ENCODE results near the gene CST5.

Gene CST5

DNA sequence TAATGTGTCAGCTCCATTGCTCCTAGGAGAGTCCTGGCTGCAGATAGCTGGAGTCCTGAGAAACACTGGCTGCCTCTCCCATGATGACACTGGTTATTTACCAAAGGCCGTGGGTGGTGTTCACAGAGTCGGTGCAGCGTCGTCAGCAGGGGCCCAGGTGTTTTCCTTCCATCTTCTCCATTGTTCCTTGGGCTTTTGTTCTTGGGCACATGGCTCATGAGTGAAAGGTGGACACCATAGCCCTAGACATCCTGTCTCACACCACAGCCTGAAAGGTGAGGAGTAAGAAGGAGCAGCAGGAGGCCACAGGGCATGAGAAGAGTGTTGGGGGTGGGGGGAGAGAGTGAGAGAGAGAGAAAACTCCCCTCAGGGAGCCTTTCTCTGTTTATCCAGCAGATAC is 9.1 kb downstream of the CST5 start:
- CTCF ChIA-PET: no interaction called here
- TF ChIP-seq WT1 (tag by site-specific recombination; IDR thresholded peaks at IDR 0.05) (no peak), ZNF610 (tag by site-specific recombination; IDR thresholded peaks at IDR 0.05; ENCODE audit: borderline replicate concordance) (no peak), ZNF558 (tag by site-specific recombination; IDR thresholded peaks at IDR 0.05) (no peak), ZNF211 (tag by site-specific recombination; IDR thresholded peaks at IDR 0.05; ENCODE audit: low read depth) (no peak), ZFP37 (tag by site-specific recombination; IDR thresholded peaks at IDR 0.05) (no peak), ZNF768 (tag by site-specific recombination; IDR thresholded peaks at IDR 0.05) (no peak), ZNF521 (tag by site-specific recombination; IDR thresholded peaks at IDR 0.05) (no peak), YY1 (tag by site-specific recombination; IDR thresholded peaks at IDR 0.05) (no peak), ZNF138 (tag by site-specific recombination; IDR thresholded peaks at IDR 0.05; ENCODE audit: borderline replicate concordance) (no peak), ZNF548 (tag by site-specific recombination; IDR thresholded peaks at IDR 0.05) (no peak)
- TF ChIP-seq, protein P1, sequence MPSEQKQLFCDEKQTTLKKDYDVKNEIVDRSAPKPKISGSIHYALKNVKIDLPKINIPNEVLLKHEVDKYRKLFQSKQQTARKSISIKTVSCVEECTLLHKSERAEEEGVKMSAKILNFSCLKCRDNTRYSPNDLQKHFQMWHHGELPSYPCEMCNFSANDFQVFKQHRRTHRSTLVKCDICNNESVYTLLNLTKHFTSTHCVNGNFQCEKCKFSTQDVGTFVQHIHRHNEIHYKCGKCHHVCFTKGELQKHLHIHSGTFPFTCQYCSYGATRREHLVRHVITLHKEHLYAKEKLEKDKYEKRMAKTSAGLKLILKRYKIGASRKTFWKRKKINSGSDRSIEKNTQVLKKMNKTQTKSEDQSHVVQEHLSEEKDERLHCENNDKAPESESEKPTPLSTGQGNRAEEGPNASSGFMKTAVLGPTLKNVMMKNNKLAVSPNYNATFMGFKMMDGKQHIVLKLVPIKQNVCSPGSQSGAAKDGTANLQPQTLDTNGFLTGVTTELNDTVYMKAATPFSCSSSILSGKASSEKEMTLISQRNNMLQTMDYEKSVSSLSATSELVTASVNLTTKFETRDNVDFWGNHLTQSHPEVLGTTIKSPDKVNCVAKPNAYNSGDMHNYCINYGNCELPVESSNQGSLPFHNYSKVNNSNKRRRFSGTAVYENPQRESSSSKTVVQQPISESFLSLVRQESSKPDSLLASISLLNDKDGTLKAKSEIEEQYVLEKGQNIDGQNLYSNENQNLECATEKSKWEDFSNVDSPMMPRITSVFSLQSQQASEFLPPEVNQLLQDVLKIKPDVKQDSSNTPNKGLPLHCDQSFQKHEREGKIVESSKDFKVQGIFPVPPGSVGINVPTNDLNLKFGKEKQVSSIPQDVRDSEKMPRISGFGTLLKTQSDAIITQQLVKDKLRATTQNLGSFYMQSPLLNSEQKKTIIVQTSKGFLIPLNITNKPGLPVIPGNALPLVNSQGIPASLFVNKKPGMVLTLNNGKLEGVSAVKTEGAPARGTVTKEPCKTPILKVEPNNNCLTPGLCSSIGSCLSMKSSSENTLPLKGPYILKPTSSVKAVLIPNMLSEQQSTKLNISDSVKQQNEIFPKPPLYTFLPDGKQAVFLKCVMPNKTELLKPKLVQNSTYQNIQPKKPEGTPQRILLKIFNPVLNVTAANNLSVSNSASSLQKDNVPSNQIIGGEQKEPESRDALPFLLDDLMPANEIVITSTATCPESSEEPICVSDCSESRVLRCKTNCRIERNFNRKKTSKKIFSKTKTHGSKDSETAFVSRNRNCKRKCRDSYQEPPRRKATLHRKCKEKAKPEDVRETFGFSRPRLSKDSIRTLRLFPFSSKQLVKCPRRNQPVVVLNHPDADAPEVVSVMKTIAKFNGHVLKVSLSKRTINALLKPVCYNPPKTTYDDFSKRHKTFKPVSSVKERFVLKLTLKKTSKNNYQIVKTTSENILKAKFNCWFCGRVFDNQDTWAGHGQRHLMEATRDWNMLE (tag by site-specific recombination; conservative IDR thresholded peaks at IDR 0.05; ENCODE audit: low read depth): no peak
- H3K4me1 ChIP-seq (ENCODE audit: control insufficient read depth, insufficient read depth, low read length): no peaks in the 10 kb centered on the region

GRCh38 chr20:23869520-23869919 is 10.0 kb downstream of the CST5 start:
- Histone ChIP-seq H3K27ac (ENCODE audit: extremely low read depth, low read depth, low read length) (no peak overlapping the region), H3K9me3 (ENCODE audit: control insufficient read depth, insufficient read depth, low read depth, low read length) (no peaks in the 10 kb centered on the region), H3K4me1 (ENCODE audit: control insufficient read depth, insufficient read depth, low read length) (no peaks in the 10 kb centered on the region), H3K4me3 (ENCODE audit: low read depth, low read length) (no peak overlapping the region), H3K36me3 (ENCODE audit: control insufficient read depth in 2 of 2, insufficient read depth in 1 of 2, low read length in 2 of 2) (no peaks in the 10 kb centered on the region)
- ChIA-PET CTCF (no interaction called here), POLR2A (no interaction called here)
- TF ChIP-seq ZNF202 (tag by site-specific recombination; IDR thresholded peaks at IDR 0.05; ENCODE audit: borderline replicate concordance) (no peak), ZNF324 (tag by site-specific recombination; IDR thresholded peaks at IDR 0.05) (no peak), ZBTB7A (tag by site-specific recombination; IDR thresholded peaks at IDR 0.05; ENCODE audit: low read depth) (no peak), ZBTB49 (tag by site-specific recombination; IDR thresholded peaks at IDR 0.05; ENCODE audit: low read depth) (no peak), ZNF16 (tag by site-specific recombination; IDR thresholded peaks at IDR 0.05; ENCODE audit: low read depth) (no peak), IKZF3 (tag by site-specific recombination; IDR thresholded peaks at IDR 0.05) (no peak)
- TF ChIP-seq, protein P2, sequence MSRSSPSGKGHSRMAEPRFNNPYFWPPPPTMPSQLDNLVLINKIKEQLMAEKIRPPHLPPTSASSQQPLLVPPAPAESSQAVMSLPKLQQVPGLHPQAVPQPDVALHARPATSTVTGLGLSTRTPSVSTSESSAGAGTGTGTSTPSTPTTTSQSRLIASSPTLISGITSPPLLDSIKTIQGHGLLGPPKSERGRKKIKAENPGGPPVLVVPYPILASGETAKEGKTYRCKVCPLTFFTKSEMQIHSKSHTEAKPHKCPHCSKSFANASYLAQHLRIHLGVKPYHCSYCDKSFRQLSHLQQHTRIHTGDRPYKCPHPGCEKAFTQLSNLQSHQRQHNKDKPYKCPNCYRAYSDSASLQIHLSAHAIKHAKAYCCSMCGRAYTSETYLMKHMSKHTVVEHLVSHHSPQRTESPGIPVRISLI (tag by site-specific recombination; IDR thresholded peaks at IDR 0.05): no peak
- TF ChIP-seq, protein P3, sequence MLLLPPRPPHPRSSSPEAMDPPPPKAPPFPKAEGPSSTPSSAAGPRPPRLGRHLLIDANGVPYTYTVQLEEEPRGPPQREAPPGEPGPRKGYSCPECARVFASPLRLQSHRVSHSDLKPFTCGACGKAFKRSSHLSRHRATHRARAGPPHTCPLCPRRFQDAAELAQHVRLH (tag by site-specific recombination; IDR thresholded peaks at IDR 0.05): no peak

More for the DNA sequence above, 9.1 kb downstream of the CST5 start:
- Histone ChIP-seq H3K27ac (ENCODE audit: extremely low read depth, low read depth, low read length) (no peak overlapping the region), H3K36me3 (ENCODE audit: control insufficient read depth in 2 of 2, insufficient read depth in 1 of 2, low read length in 2 of 2) (no peaks in the 10 kb centered on the region), H3K4me3 (ENCODE audit: low read depth, low read length) (no peak overlapping the region), H3K9me3 (ENCODE audit: control insufficient read depth, insufficient read depth, low read depth, low read length) (no peaks in the 10 kb centered on the region)
- POLR2A ChIA-PET: no interaction called here

Data from HEK293 (cell line).